NCI-H1105 treated with DMSO at 0.1 percent for 48 hours (cell line): ENCODE results near the gene PPP1CA.

Source experiments
- DNase-seq: peaks from one replicate; lab custom pipeline; 2025; lab: John Stamatoyannopoulos, UW

The PPP1CA gene

DNA sequence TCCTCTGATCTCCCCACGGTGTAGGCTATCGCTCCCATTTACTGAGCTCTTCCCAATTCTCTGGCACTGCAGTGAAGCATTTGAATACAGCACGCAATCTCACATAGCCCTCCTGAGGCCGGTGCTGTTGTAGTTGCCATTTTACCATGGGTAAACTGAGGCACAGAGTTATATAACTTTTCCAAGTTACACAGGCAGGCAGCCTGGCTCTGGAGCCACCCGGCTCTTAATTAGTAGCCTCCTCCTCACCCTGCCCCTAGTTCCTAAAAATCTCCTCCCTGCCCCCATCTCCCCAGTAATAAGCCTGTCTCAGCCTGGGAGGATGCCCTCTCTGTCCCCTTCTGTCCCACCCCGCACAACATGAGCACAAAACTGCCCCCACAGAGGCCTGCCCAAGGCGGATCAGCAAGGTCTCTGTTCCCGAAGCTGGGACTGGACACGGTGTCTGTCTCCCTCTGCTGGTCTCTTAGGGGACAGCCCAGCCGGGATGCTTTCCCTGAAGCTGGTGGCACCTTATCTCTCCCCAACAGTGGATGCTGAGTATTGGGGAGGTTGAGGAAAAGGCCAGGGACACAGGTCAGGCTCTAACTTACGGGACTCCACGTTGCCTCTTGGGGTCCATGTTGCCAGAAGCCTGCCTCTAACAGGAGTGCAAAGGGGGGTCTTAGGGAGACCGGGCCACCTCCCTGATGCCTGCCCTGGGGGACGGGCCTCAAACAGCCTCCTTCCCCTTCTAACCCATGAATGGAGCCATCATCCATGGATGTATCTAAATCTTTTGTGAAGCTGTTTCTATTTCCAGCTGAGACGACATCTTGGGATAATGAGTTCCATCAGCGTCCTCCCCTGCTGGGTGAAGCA is 19.2 kb downstream of the PPP1CA start:
- DNase-seq, result peak; percentile 51

DNA sequence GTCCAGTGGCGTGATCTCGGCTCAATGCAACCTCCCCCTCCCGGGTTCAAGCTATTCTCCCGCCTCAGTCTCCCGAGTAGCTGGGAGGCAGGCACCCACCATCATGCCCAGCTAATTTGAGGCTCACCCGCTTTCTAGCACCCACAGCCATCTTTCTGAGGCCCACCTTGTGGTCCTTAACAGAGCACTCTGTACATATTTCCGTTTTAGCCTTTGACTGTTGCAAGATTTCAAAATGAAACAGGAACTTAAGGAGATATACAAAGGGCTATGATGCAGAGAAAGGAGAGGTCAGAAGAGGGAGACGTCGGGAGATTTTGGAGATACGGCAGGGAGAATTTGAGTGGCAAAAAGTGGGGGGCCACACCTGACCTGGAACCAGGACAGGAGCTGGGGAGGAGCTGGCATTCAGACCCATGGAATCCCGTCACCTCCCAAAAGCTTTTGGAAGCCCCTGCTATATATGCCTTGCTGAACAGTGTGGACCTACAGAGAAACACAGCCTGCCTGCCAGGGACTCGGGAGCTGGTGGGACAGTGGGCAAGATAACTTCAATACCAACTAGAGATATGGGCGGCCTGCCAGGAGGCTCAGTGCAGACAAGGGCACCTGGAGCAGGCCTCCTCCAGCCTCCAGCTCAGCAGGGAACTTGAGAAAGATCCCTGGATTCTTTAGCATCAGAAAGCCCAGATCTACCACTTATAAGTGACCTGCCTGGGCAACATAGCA is 20.2 kb downstream of the PPP1CA start:
- DNase-seq, result no peak

GRCh38 chr11:67379061-67380058 is 22.3 kb downstream of the PPP1CA start:
- no peak for DNase-seq

GRCh38 chr11:67378544-67378943 is 23.1 kb downstream of the PPP1CA start:
- no peak for DNase-seq

DNA sequence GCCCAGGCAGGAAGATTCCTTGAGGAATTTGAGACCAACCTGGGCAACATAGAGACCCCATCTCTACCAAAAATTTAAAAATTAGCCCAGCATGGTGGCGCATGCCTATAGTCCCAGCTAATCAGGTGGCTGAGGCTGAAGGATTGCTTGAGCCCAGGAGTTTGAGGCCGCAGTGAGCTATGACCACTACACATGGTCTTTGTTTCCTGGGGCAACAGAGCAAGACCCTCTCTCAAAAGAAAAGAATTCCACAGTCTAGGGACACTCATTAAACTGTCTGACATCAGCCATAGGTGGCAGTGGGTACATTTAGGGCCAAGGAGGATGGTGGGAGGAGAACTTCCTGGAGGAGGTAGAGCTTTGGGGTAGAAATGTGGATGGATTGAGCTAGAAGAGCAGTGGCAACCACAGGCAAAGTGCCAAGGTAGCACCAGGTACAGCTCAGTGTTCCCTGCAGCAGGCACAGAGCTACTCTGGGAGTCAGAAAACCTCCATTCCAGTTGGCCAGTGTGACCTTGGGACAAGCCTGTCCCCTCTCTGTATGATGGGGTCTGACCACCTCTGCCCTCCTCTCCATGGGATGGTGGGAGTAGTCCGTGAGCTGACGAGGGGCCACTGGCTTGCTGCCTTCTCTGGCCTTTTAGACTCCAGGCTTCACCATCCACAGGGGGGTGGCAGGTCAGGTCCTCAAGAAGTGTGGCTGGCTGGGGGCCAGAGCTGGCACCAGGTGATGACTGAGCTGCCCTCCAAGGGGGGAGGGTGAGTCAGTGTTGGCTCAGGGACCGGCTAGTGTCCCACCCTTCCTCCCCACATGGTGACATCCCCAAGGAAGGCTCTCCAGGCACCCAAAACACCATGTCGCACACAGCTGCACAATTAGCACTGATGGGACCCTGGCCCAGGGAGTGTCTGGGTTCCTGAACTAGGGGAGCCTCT is 24.5 kb downstream of the PPP1CA start:
- DNase-seq, result peak; percentile 25

DNA sequence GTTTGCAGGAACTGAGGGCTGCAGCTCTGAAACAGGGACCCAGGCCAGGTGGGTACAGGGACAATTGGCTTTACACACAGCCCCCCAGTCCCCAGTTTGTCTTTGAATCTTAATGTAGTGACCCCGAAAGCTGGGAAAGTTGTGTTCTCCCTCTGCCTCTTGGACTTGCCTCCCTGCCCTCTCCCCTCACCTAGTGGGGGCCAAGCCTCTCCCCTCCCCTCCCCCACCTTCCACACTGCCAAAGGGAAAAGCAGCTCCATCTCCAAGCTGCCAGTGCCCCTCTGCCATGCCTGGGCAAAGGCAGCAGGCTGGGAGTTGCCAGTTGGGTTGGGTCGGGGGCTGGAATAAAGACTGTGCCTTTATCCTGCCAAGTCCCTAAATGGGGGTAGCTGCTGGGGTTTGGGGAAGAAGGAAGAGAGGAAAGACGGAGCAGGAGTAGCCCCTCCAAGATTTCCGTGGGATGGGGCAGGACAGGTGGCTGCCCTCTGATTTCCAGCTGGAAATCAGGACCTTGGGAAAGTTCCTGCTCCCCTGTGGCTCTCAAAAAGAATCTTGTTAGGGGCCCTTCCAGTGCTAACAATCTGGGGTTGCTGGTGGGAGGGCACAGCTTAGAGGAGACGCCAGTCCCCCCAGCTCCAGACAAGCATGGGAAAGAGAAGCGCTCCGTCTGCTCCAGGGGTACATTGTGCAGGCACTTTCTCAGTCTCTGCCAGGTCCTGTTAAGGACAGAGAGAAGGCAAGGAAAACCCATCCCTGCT is 25.4 kb downstream of the PPP1CA start:
- no peak for DNase-seq

- no peak for DNase-seq
These were observed 26.2 kb downstream of the PPP1CA start for GRCh38 chr11:67375320-67376055.

DNA sequence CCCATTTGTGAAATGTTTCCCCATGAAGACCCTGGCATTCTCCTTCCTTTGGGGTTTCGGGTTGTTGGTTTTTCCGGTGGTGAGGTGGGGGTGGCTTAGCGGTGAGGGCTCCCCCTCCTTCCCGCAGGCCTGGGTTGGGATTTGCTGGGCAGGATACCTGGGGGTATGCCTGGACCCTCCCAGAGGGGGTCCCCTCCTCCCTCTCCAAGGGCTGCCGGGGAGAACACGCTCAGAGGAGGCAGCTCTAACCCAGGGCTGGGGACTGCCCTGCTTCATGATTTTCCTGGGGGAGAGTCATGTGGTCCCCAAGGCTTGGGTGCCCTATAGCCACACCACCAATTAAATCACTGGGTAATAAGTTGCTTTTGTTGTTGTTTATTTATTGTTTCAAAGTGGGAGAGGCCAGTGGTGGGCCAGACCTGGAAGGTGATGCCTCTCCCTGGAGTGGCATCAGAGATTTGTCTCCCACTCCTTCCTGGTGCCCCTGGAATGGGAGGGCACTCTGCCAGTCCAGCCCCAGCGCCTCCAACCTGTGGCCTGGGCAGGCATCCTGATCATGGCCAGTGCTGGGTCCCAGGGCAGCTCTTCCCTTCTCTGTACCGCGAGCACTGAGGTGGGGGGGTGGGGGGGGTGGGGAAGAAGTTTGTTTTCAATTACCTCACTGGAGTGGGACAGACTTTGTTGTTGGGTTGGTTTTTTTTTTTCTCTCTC is 26.9 kb downstream of the PPP1CA start:
- no peak for DNase-seq

DNA sequence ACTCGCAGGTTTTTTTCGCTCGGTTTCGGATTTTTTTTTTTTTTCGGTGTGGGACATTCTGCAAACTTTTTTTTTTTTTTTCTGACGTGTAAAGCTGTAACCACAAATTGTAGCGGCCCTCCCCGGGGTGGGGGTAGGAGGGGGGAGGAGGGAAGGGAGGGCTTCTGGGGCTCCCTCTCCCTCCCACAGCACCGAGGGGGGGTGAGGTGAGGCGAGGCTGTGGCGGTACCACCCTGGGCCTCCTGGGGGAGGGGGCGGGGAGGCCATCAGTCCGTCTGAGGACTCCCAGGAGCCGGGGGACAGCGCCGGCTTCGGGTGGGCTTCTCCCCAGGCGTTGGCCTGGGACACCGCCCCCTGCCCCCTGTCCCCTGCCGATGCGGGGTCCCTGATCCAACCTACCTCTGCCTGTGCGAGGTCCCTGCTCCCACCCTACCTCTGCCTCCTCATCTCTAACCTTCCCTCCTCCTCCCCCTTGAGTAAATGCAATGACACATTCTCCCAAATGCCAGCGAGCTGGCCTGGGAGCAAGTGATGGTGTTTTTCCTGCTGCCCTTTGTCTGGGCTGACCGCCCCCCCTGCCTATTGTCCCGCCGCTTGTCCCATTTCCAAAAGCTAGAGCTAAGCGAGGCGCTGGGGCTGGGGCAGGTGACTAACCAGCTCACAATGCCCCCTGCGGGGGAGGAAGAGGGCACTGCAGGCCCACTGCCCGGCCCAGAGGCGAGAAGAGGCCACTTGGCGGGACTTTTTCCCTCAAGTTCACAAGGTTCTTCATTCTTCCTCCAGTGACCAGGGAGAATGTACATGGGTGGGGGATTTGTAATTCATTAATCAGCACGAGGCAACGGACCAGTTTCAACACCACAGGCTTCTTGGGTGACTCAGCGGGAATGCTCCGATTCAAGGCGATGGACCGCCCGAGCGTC is 27.7 kb downstream of the PPP1CA start:
- DNase-seq, result no peak

DNA sequence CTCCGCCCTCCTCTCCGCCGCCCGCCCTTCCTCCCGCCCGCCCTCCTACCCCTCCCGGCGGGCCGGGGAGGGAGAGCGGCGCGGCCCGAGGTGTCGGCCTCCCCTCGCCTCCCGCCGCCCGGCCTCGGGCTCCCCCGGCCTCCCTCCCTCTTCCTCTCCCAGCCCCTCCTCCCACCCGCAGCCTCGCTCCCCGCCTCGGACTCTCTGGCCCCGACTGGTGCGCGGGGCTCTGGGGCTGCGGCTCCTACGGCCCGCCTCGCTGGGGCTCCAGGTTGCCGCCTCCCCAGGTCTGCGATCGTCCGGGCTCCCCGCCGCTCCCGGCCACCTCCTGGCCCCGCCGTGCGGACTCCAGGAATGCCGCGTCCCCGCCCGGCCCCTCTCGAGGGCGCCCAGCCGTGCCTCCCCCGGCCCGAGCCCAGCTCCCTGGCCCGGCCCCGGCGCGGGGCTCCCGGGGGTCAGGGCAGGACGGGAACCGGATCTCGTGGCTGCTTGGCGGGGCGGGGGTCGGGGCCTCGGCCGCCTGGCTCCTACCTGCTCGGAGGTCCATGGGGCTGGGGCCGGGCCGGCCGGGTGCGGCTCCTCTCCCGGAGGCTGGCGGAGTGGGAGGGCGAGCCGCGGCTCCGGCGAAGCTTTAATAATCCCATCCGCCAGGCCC is 28.5 kb downstream of the PPP1CA start, which contains the start of gene CLCF1:
CLCF1 (minus strand) TSS at position 606 of the 655 bp plus-strand sequence; CDS start at position 547, 59 bp downstream.
- no peak for DNase-seq

DNA sequence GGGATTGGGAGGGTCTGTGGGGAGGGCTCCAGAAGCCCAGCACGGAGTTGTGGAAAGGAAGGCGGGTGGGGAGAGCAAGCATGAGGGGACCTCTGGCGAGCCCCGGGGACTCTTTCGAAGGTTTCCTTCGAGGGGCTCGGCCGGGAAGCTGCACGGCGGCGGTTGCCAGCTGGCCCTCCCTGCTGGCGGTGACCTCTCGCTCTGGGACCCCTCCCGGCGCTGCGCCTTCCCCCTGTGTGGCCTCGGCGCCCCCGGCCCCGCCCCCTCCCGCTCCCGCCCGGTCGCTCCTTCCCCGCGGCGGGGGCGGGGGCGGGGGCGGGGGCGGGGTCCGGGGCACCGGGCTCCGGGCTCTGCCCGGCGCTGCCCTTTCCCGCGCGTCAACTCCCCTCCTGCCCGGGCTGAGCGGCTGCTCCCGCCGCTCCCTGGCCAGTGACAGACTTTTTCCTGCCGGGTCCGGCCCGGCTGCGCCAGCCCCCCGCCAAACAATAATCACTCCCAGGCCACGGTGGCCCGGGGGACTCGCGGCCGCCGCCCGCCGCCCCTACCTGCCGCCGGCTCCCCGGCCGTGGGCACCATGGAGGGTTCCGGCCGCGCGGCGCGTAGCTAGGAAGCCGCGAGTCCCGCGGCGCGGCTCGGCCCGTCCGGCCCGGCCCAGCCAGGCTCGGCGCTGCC is 29.2 kb downstream of the PPP1CA start:
- no peak for DNase-seq

GRCh38 chr11:67371911-67372320 is 29.7 kb downstream of the PPP1CA start:
- DNase-seq, result no peak

DNA sequence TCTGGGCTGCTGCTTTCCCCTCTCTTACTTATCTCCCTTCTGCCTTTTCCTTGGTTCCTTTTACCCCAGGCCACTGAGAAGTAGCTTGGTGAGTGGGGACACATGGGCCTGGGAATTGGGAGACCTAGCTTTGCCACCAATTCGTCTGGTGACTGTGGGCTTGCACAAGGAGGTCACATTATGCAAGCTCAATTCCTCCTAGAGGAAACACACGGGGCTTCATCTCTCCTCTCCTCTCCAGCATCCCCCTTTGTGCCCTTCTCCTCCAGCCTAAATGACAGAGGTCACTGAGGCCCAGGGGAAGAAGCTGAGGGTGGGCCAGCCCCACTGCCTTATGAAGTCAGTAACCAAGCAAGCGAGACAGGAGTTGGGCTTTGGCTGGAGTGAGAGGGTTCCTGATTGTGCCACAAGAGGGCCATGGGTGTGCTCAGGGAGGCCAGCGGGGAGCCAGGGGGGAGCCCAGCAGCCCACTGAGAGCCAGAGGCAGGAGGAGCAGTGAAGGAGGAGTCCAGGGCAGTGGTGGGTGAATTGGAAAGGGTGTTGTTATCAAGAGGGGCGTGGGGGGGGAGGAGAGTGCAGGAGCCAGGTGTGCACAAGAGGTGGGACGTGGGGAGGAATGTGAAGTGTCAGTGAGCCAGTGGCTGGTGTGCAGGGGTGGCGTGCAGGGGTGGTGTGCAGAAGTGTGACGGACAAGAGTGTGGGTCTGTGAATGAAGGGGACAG is 30.3 kb downstream of the PPP1CA start:
- no peak for DNase-seq

GRCh38 chr11:67370351-67371076 is 31.1 kb downstream of the PPP1CA start:
- DNase-seq, result no peak

- DNase-seq, result no peak
These were observed 31.8 kb downstream of the PPP1CA start for GRCh38 chr11:67369801-67370284.
